Epithelial cell of proximal tubule (primary cell): Measurements from ENCODE around the gene NACC2. TPM values are rescaled to one million over a fixed set of nuclear protein-coding genes. Genes with fewer than 3 reads are reported as not detected.
A peak's percentile ranks its signal among the peaks of the same experiment; 100 is the strongest.

ENCODE experiments used
- DNase-seq: peaks from one replicate; pipeline ENCODE4 v3.0.0-alpha.2; 2011; ENCODE audit warnings: low read depth
- H3K4me3 ChIP-seq: 2 replicates; pipeline ENCODE4 v1.5.1; 2011; ENCODE audit warnings: low read depth, mild to moderate bottlenecking, low read length
- CTCF ChIP-seq: conservative IDR thresholded peaks from 2 replicates; pipeline ENCODE4 v1.5.1; 2012; ENCODE audit warnings: low read depth, mild to moderate bottlenecking, low read length
- total RNA-seq: library from RNA; depleted of rRNA; stranded (reverse); fragments of >200 nt; gene quantifications from 2 replicates; pipeline ENCODE4 v1.2.3, GENCODE V29; 2015

Gene NACC2
- total RNA-seq, 1 donor from 2014 or later = 21.3 TPM

GRCh38 chr9:135962696-135963307 lies 132.3 kb downstream of the NACC2 start:
- no peak overlapping the region for H3K4me3 ChIP-seq
- TF ChIP-seq CTCF = no peak
- no peak for DNase-seq

GRCh38 chr9:135961811-135962695 lies 133.0 kb downstream of the NACC2 start:
- no peak for TF ChIP-seq CTCF
- peak overlapping the region; percentile 54 for H3K4me3 ChIP-seq
- DNase-seq = no peak

GRCh38 chr9:135961277-135961715 lies 133.8 kb downstream of the NACC2 start, which contains the start of gene UBAC1:
TSS of gene UBAC1 (minus strand) at chr9:135961373. CDS start at chr9:135961162, 211 bp downstream.
- TF ChIP-seq CTCF = peak; percentile 33
- DNase-seq = peak; percentile 31
- H3K4me3 ChIP-seq = peak within 1 kb of the TSS; percentile 93

GRCh38 chr9:135960411-135961276 lies 134.4 kb downstream of the NACC2 start:
- H3K4me3 ChIP-seq = peak overlapping the region; percentile 93
- DNase-seq = no peak
- no peak for TF ChIP-seq CTCF

- DNase-seq = no peak
- peak overlapping the region; percentile 93 for H3K4me3 ChIP-seq
- no peak for TF ChIP-seq CTCF
These were observed 135.3 kb downstream of the NACC2 start for GRCh38 chr9:135959814-135960213.

GRCh38 chr9:135958485-135958884 lies 136.6 kb downstream of the NACC2 start:
- DNase-seq = no peak
- H3K4me3 ChIP-seq = no peak overlapping the region
- no peak for TF ChIP-seq CTCF
